MM.1S (cell line): ENCODE measurements around the gene GATB.

Experiments used
- DNase-seq: peaks from one replicate; pipeline ENCODE4 v3.0.0-alpha.2; 2015
- H2AFZ ChIP-seq: fragments of 300-600 bp; sonication (generic); 2 replicates; pipeline ENCODE4 v1.6.0; 2016; ENCODE audit warnings: antibody characterized with exemption, low read length
- H3F3A ChIP-seq: fragments of 300-600 bp; sonication (generic); 2 replicates; pipeline ENCODE4 v1.6.1; 2016; ENCODE audit warnings: mild to moderate bottlenecking, antibody characterized with exemption, low read length, moderate library complexity, mixed read lengths; ENCODE audit not compliant: insufficient read depth
- H3K27ac ChIP-seq: fragments of 300-600 bp; sonication (generic); 2 replicates; pipeline ENCODE4 v1.5.1; 2016; ENCODE audit warnings: mild to moderate bottlenecking, low read length
- H3K27me3 ChIP-seq: fragments of 300-600 bp; sonication (generic); replicated peaks from 2 replicates; pipeline ENCODE4 v1.6.0; 2016; ENCODE audit warnings: low read length; ENCODE audit not compliant: insufficient read depth
- H3K36me3 ChIP-seq: fragments of 300-600 bp; sonication (generic); replicated peaks from 2 replicates; pipeline ENCODE4 v1.6.1; 2016; ENCODE audit warnings: mild to moderate bottlenecking, low read length, mixed read lengths; ENCODE audit not compliant: insufficient read depth
- H3K4me1 ChIP-seq: fragments of 300-600 bp; sonication (generic); 2 replicates; pipeline ENCODE4 v1.6.1; 2016; ENCODE audit warnings: low read length, mixed read lengths
- H3K4me2 ChIP-seq: fragments of 300-600 bp; sonication (generic); 2 replicates; pipeline ENCODE4 v1.6.0; 2016; ENCODE audit warnings: low read depth, low read length
- H3K4me3 ChIP-seq: fragments of 300-600 bp; sonication (generic); 2 replicates; pipeline ENCODE4 v1.5.1; 2016; ENCODE audit warnings: low read length, mixed read lengths
- H3K79me2 ChIP-seq: fragments of 300-600 bp; sonication (generic); 2 replicates; pipeline ENCODE4 v1.6.1; 2016; ENCODE audit warnings: mixed run types, low read length, mixed read lengths
- H3K9ac ChIP-seq: fragments of 300-600 bp; sonication (generic); 2 replicates; pipeline ENCODE4 v1.6.1; 2016; ENCODE audit warnings: low read length, mixed read lengths
- H3K9me2 ChIP-seq: fragments of 300-600 bp; sonication (generic); replicated peaks from 2 replicates; pipeline ENCODE4 v1.6.1; 2016; ENCODE audit warnings: mild to moderate bottlenecking, low read length, mixed read lengths; ENCODE audit not compliant: insufficient read depth
- H3K9me3 ChIP-seq: fragments of 300-600 bp; sonication (generic); replicated peaks from 2 replicates; pipeline ENCODE4 v1.6.1; 2016; ENCODE audit warnings: mild to moderate bottlenecking, low read length, mixed read lengths; ENCODE audit not compliant: insufficient read depth
- H4K20me1 ChIP-seq: fragments of 300-600 bp; sonication (generic); 2 replicates; pipeline ENCODE4 v1.6.1; 2016; ENCODE audit warnings: mild to moderate bottlenecking, low read length, moderate library complexity, mixed read lengths; ENCODE audit not compliant: insufficient read depth
- CTCF ChIP-seq: fragments of 300-600 bp; sonication (generic); IDR thresholded peaks from 2 replicates; pipeline ENCODE4 v1.5.1; 2016; ENCODE audit warnings: antibody characterized with exemption, low read length, mixed read lengths
- EZH2 ChIP-seq: fragments of 300-600 bp; sonication (generic); optimal IDR thresholded peaks from 2 replicates; pipeline ENCODE3; 2017; ENCODE audit warnings: low read depth, mild to moderate bottlenecking, antibody characterized with exemption, low read length, mixed read lengths
- EZH2phosphoT487 ChIP-seq: fragments of 300-600 bp; sonication (generic); IDR thresholded peaks from 2 replicates; pipeline ENCODE4 v1.6.1; 2018; ENCODE audit warnings: antibody characterized with exemption, low read length

Gene GATB

GRCh38 chr4:151691639-151692442 is 69.0 kb downstream of the GATB start:
- no peak for TF ChIP-seq EZH2
- TF ChIP-seq EZH2phosphoT487 = no peak
- no peak for TF ChIP-seq CTCF
- Histone ChIP-seq H3K9me2 (no peaks in the 10 kb centered on the region), H3K4me1 (peaks cover 16% of the 10 kb centered on the region), H3F3A (no peaks in the 10 kb centered on the region), H3K9me3 (no peaks in the 10 kb centered on the region), H3K27ac (no peak overlapping the region), H3K36me3 (no peaks in the 10 kb centered on the region), H3K4me2 (no peak overlapping the region), H3K27me3 (no peaks in the 10 kb centered on the region), H3K79me2 (no peaks in the 10 kb centered on the region), H3K4me3 (no peak overlapping the region), H2AFZ (no peak overlapping the region), H3K9ac (no peak overlapping the region), H4K20me1 (no peaks in the 10 kb centered on the region)
- DNase-seq = no peak

GRCh38 chr4:151690876-151691275 is 69.9 kb downstream of the GATB start:
- H3K9me3 ChIP-seq = no peaks in the 10 kb centered on the region
- H4K20me1 ChIP-seq = no peaks in the 10 kb centered on the region
- H3K27ac ChIP-seq = no peak overlapping the region
- peaks cover 16% of the 10 kb centered on the region for H3K4me1 ChIP-seq
- no peak for TF ChIP-seq EZH2
- no peak for TF ChIP-seq EZH2phosphoT487
- TF ChIP-seq CTCF = no peak
- H3K27me3 ChIP-seq = no peaks in the 10 kb centered on the region
- no peaks in the 10 kb centered on the region for H3K9me2 ChIP-seq
- no peaks in the 10 kb centered on the region for H3K79me2 ChIP-seq
- H2AFZ ChIP-seq = no peak overlapping the region
- H3K4me2 ChIP-seq = no peak overlapping the region
- H3K9ac ChIP-seq = no peak overlapping the region
- no peaks in the 10 kb centered on the region for H3K36me3 ChIP-seq
- H3K4me3 ChIP-seq = no peak overlapping the region
- DNase-seq = no peak
- H3F3A ChIP-seq = no peaks in the 10 kb centered on the region

GRCh38 chr4:151690164-151690870 is 70.5 kb downstream of the GATB start:
- Histone ChIP-seq H3K27me3 (no peaks in the 10 kb centered on the region), H3F3A (no peaks in the 10 kb centered on the region), H3K4me3 (no peak overlapping the region), H3K9ac (no peak overlapping the region), H3K4me1 (peaks cover 16% of the 10 kb centered on the region), H3K4me2 (no peak overlapping the region), H4K20me1 (no peaks in the 10 kb centered on the region), H3K27ac (no peak overlapping the region), H3K9me3 (no peaks in the 10 kb centered on the region), H3K79me2 (no peaks in the 10 kb centered on the region), H3K36me3 (no peaks in the 10 kb centered on the region), H2AFZ (no peak overlapping the region), H3K9me2 (no peaks in the 10 kb centered on the region)
- DNase-seq = no peak
- TF ChIP-seq CTCF (no peak), EZH2 (no peak), EZH2phosphoT487 (no peak)
